Measurements from ENCODE around the gene POU2AF1. TPM values are rescaled to one million over a fixed set of nuclear protein-coding genes. Genes with fewer than 3 reads are reported as not detected.

The POU2AF1 gene
- total and polyA plus RNA-seq, 2 experiments from 2014 or later: not detected

- peak overlapping the region; percentile 59 for H2AFZ ChIP-seq
Observed at GRCh38 chr11:111411456-111411855, 32.4 kb upstream of the POU2AF1 start.

More at GRCh38 chr11:111411456-111411855, 32.4 kb upstream of the POU2AF1 start:
- no peaks in the 10 kb centered on the region for H3K79me2 ChIP-seq (replicated peaks; ENCODE audit: insufficient read depth)
- H3K27ac ChIP-seq (ENCODE audit: low read depth): no peak overlapping the region
- H3K4me2 ChIP-seq: no peak overlapping the region
- no peaks in the 10 kb centered on the region for H3K9me3 Mint-ChIP-seq
- no peak overlapping the region for H3K4me3 ChIP-seq
- ATAC-seq (no peak), DNase-seq (ENCODE audit: low spot score) (no peak)
- H4K20me1 ChIP-seq (replicated peaks; ENCODE audit: insufficient read depth): no peaks in the 10 kb centered on the region
- no peaks in the 10 kb centered on the region for H3K36me3 Mint-ChIP-seq (ENCODE audit: low read depth)
- peaks cover 7% of the 10 kb centered on the region for H3K27me3 Mint-ChIP-seq (ENCODE audit: insufficient read depth, low read depth, poor library complexity)
- TF ChIP-seq JUNB (IDR thresholded peaks at IDR 0.05; ENCODE audit: unreplicated experiment) (no peak), STAT1 (IDR thresholded peaks at IDR 0.05; ENCODE audit: unreplicated experiment) (no peak), ZNF114 (CRISPR knock-in tag; IDR thresholded peaks at IDR 0.05) (no peak), EZH2phosphoT487 (IDR thresholded peaks at IDR 0.05; ENCODE audit: unreplicated experiment) (no peak), ZNF462 (CRISPR knock-in tag; IDR thresholded peaks at IDR 0.05) (no peak), CTCF (conservative IDR thresholded peaks at IDR 0.05; ENCODE audit: low read depth in 2 of 2) (no peak), ZNF331 (CRISPR knock-in tag; IDR thresholded peaks at IDR 0.05; ENCODE audit: low read depth) (no peak), EZH2 (IDR thresholded peaks at IDR 0.05; ENCODE audit: low read depth, unreplicated experiment) (no peak), POLR2AphosphoS5 (IDR thresholded peaks at IDR 0.05; ENCODE audit: low read depth) (no peak), REST (IDR thresholded peaks at IDR 0.05; ENCODE audit: unreplicated experiment) (no peak), NANOG (IDR thresholded peaks at IDR 0.05; ENCODE audit: borderline replicate concordance) (no peak), CREB1 (CRISPR knock-in tag; IDR thresholded peaks at IDR 0.05; ENCODE audit: low read depth) (no peak)
- TF ChIP-seq, protein P1, sequence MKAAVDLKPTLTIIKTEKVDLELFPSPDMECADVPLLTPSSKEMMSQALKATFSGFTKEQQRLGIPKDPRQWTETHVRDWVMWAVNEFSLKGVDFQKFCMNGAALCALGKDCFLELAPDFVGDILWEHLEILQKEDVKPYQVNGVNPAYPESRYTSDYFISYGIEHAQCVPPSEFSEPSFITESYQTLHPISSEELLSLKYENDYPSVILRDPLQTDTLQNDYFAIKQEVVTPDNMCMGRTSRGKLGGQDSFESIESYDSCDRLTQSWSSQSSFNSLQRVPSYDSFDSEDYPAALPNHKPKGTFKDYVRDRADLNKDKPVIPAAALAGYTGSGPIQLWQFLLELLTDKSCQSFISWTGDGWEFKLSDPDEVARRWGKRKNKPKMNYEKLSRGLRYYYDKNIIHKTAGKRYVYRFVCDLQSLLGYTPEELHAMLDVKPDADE (IDR thresholded peaks at IDR 0.05): no peak
- H3F3A ChIP-seq (replicated peaks; ENCODE audit: low read depth): no peaks in the 10 kb centered on the region
- H3K4me3 Mint-ChIP-seq: no peak overlapping the region
- no peaks in the 10 kb centered on the region for H3K36me3 ChIP-seq (ENCODE audit: insufficient read depth)
- no peaks in the 10 kb centered on the region for H3K4me1 ChIP-seq (ENCODE audit: insufficient read depth)
- H3K4me1 Mint-ChIP-seq: peaks cover 4% of the 10 kb centered on the region; the same call in 2 of the 3 replicates
- 0 out of 2 replicates have a peak, but pooled peaks cover 6% of the 10 kb centered on the region for H3K9me2 ChIP-seq (ENCODE audit: insufficient read depth)
- no peak overlapping the region for H3K27ac Mint-ChIP-seq
- no peaks in the 10 kb centered on the region for H3K27me3 ChIP-seq (ENCODE audit: insufficient read depth)

All from GM23338 (cell line).